H1 (cell line): ENCODE measurements around the gene PXMP4. TPM values are rescaled to one million over a fixed set of nuclear protein-coding genes. Genes with fewer than 3 reads are reported as not detected.

Experiments
- polyA plus RNA-seq, 7 experiments: library from polyadenylated mRNA; depleted of rRNA in 3 of 7; stranded (reverse) in 5 of 7; unstranded in 2 of 7; fragments of >200 nt in 5 of 7; fragments of 200-250 nt in 2 of 7; gene quantifications; 1 replicate in 5 of 7; 2 replicates in 1 of 7; 4 replicates in 1 of 7; pipeline versions ENCODE4 v1.2.1 to v1.2.3, GENCODE V29; 2011 to 2013; ENCODE audit warnings: missing spikeins in 2 of 7, mixed read lengths in 2 of 7
- total RNA-seq: library from RNA; stranded (reverse); fragmentation: NEBNext Ultra II Directional; extraction: Animal tissue kit (Norgen Biotek cat#: 25700); gene quantifications from 2 replicates; pipeline ENCODE4 v1.2.1, GENCODE V29; 2021

PXMP4 gene
- total and polyA plus RNA-seq, 2 of the 8 experiments (the other 6 are each of a cell fraction or from before 2014, with no cell fraction given), result 3.3 to 3.4 TPM

Other genes with a start within 250 kb of the PXMP4 start
- gene CBFA2T2, start 230.2 kb downstream of the PXMP4 start, total RNA-seq, result 11.0 and 12.9 TPM in 2 replicates
- gene CBFA2T2, start 230.2 kb downstream of the PXMP4 start, polyA plus RNA-seq (2011; rRNA removed), result 11.6 and 17.1 TPM in 2 replicates
- 0.23 and 0.24 TPM in 2 replicates for gene C20orf144, start 58.0 kb downstream of the PXMP4 start, total RNA-seq
- gene C20orf144, start 58.0 kb downstream of the PXMP4 start, polyA plus RNA-seq (2011; rRNA removed), result 0.21 and 0.24 TPM in 2 replicates
- not detected in 2 replicates for gene ACTL10, start 53.4 kb downstream of the PXMP4 start, total RNA-seq
- gene ACTL10, start 53.4 kb downstream of the PXMP4 start, polyA plus RNA-seq (2011; rRNA removed), result 0.20 and 0.26 TPM in 2 replicates
- gene NECAB3, start 45.9 kb downstream of the PXMP4 start, total RNA-seq, result 19.7 and 20.5 TPM in 2 replicates
- 46.2 and 72.6 TPM in 2 replicates for gene NECAB3, start 45.9 kb downstream of the PXMP4 start, polyA plus RNA-seq (2011; rRNA removed)
- 35.3 and 35.8 TPM in 2 replicates for gene E2F1, start 33.9 kb downstream of the PXMP4 start, total RNA-seq
- gene E2F1, start 33.9 kb downstream of the PXMP4 start, polyA plus RNA-seq (2011; rRNA removed), result 33.4 and 56.3 TPM in 2 replicates
- gene ZNF341, start 11.7 kb upstream of the PXMP4 start, total RNA-seq, result 6.3 and 6.4 TPM in 2 replicates
- 5.8 and 7.0 TPM in 2 replicates for gene ZNF341, start 11.7 kb upstream of the PXMP4 start, polyA plus RNA-seq (2011; rRNA removed)
- 66.3 and 67.8 TPM in 2 replicates for gene CHMP4B, start 91.0 kb upstream of the PXMP4 start, total RNA-seq
- 36.6 and 38.6 TPM in 2 replicates for gene CHMP4B, start 91.0 kb upstream of the PXMP4 start, polyA plus RNA-seq (2011; rRNA removed)